ENCODE measurements around the gene YBEY.

DNA sequence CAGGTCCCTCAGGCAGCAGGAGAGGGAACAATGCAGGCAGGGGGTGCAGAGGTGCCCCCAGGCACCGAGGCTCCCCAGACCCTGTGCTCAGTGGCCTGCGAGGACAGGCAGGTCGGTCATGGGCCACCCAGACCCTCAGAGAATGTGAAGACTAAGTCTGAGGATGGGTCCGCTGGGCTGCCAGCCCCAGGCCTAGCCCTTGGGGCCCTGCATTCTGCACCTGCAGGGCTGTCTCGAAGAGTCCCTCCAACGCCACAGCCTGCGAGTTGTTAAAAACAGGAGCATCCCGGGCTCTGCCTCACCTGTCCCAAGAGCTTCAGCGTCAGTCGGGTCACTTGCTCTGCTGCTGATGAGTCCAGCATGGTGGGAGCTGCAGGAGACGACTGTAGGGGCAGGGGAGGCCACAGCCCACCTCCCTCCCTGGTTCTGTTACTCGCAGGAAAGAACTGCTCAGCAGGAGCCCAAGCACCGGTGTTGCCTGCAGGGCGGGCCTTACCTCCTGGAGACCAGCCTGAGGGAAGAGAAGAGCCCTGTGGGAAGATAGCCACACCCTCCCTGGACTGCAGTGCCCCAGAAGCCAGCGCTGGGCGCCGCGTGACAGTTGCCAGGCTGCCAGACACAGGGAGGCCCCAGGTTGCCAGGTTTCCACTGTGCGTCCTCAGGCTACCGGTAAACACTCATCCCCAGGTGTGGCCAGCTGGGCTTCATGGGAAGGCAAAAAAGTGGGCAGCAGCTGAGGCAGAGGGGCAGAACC, 31.7 kb downstream of the YBEY start:
- TF ChIP-seq, protein P1, sequence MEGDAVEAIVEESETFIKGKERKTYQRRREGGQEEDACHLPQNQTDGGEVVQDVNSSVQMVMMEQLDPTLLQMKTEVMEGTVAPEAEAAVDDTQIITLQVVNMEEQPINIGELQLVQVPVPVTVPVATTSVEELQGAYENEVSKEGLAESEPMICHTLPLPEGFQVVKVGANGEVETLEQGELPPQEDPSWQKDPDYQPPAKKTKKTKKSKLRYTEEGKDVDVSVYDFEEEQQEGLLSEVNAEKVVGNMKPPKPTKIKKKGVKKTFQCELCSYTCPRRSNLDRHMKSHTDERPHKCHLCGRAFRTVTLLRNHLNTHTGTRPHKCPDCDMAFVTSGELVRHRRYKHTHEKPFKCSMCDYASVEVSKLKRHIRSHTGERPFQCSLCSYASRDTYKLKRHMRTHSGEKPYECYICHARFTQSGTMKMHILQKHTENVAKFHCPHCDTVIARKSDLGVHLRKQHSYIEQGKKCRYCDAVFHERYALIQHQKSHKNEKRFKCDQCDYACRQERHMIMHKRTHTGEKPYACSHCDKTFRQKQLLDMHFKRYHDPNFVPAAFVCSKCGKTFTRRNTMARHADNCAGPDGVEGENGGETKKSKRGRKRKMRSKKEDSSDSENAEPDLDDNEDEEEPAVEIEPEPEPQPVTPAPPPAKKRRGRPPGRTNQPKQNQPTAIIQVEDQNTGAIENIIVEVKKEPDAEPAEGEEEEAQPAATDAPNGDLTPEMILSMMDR (optimal IDR thresholded peaks at IDR 0.05 in 1 of 3, IDR thresholded peaks at IDR 0.05 in 1 of 3, conservative IDR thresholded peaks at IDR 0.05 in 1 of 3; ENCODE audit: extremely low read depth in 1 of 3, insufficient read depth in 2 of 3, low read length in 3 of 3), result no peak
- no peak for TF ChIP-seq EZH2 (IDR thresholded peaks at IDR 0.05; ENCODE audit: low read length)
